Fibroblast of skin of right biceps (primary cell): ENCODE measurements around the gene OR9Q1.
"Not testable (repeated sequence)": the region's sequence is repeated elsewhere in the genome, so short reads cannot be mapped to it uniquely, and the experiment has no call there.

Experiments used
- DNase-seq: peaks from one replicate; pipeline ENCODE4 v3.0.0-alpha.2; 2013

The OR9Q1 gene

DNA sequence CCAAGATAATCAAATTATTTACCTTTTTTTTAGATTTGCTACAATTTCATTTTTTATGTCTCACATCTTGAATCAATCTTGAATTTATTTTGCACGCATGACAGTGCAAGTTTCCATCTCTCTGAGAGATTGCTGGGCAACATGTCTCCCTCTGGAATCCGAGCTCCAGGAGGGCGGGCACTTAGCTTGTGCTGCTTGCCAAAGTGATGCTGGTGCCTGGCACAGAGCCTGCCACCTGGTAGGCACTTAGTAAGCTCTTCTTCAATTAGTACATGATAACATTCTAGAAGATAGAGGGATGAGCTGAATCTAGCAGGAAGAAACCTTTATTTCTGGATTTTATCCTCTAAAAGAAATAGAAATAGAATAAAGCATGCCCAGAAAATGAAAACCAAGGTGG lies 129.1 kb downstream of the OR9Q1 start:
- no peak for DNase-seq

- DNase-seq = no peak
Observed at GRCh38 chr11:58164389-58164788, 140.7 kb downstream of the OR9Q1 start.

GRCh38 chr11:58164990-58165389 lies 141.3 kb downstream of the OR9Q1 start:
- DNase-seq = no peak

DNA sequence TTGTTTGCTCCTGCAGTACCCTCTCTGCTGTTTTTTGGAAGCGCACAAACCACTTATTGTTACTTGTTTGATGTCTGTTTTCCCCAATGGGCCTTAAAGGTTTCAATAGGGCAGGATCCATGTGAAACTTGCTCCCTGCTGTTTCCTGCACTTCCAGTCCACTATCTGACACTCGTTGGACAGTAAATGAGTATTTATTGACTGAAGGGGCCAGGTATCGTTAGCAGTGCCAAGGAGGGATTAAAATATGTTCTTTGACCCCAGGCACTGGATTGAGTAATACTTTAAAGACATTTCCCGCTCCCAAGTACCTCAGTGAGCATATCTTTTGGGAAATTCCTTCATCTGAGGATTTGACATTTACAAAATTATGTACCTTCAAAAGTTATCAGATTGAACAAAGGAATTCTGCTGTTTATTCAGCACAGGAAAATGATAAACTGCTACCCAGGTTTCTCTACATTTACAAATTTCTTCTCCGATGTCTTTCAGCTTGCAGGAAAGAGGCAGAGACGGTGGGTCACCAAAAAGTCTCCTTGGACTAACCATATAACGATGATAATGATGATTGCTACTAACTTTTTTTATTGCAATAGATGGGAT lies 141.9 kb downstream of the OR9Q1 start:
- no peak for DNase-seq

DNA sequence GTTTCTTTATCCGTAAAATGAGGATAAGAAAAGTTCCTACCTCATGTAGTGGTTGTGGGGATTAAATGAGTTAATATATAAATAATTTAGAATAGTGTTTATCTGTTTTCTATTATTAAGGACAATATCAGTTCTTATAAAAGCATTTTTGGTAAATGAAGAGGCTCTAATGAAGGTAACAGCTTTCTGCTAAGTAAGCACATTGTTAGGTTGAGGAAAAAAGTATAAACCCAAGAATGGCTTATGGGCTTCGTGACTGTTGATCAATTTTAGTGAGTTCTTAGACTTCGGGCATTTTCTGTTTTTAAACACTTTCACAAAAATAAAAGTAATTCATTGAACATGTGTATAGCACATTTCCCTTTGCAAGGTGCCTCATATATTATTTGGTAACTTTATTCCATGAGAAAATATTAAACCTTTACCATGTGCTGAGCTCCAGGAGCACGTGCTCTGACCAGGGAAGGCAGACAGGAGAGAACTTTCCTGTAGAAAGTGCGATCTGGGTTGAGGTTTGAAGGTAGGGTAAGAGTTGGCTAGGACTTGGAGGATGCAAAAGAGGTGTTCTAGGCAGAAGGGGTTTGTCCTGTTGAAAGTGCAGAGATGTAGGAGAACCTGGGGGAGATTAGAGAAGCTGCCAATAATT lies 153.9 kb downstream of the OR9Q1 start:
- no peak for DNase-seq

- DNase-seq = no peak
Observed at GRCh38 chr11:58178444-58178843, 154.8 kb downstream of the OR9Q1 start.

GRCh38 chr11:58179648-58180047 lies 156.0 kb downstream of the OR9Q1 start:
- no peak for DNase-seq

DNA sequence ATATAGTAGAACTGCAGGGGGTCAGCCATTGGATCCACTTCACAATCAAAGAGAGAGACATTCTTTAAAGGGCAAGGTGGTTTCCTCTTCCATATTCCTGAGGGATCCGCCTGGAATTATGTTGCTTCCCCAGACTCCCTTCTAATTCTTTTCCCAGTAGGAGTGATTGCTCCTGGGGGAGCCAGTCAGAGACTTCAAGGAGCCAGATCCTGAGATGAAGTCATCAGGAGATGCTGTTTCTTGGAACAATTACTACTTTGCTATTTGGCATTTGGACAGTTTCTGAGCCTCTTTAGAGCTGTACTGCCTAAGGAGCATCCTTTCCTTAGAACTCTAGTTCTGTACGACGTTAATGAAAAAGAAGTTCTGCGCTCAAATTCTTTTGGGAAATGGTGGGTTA lies 163.3 kb downstream of the OR9Q1 start:
- DNase-seq = no peak

- no peak for DNase-seq
Observed at GRCh38 chr11:58188770-58189169, 165.1 kb downstream of the OR9Q1 start, which contains the start of gene OR9Q2. OR9Q2 (plus strand) TSS chr11:58189070; CDS start chr11:58190491, 1,421 bp downstream.

DNA sequence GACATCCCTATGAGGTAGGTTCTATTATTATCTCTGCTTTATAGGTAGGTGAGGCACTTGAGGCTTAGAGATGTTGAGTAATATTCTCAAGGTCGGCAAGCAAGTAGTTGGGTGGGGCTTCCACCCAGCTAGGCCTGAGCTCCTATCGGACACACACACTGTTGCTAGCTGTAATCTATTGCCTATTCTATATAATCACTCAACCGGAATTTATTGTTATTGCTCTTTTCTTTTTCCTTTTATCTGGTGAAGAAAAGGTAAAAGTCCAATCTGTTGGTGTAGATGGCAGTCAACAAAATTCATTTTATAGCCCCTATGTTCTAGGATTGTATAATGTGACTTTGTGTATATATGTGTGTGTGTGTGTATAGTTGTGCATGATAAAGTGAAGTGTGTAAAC lies 168.5 kb downstream of the OR9Q1 start:
- no peak for DNase-seq

DNA sequence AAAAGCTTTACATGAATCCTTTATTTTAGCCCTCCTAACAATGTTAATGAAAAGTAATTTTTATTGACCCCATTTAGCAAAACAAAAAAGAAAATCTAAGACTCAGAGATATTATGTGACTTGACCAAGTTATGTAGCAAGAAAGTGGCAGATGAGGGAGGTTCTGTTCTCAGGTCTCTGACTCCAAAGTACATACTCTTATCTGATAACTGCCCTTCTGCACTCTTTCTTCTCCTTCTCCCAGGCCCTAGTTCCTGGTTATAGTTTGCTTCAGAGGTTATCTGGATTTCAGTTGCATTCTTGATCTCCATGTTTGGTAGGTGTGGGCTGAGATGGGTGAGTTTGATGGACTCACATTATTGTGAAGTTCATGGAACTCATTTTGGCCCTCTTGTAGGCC lies 169.7 kb downstream of the OR9Q1 start:
- no peak for DNase-seq

DNA sequence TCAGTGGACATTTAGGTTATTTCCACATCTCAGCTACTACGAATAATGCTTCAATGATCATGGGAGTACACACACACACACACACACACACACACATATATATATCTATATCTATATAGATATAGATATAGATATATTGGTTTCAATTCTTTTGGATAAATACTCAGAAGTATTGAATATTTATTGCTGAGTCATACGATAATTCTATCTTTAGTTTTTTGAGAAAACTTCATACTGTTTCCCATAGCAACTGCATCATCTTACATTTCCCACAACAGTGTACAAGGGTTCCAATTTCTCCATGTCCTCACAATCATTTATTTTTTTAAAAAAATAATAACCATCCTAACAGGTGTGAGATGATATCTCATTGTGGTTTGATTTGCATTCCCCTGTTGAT lies 172.3 kb downstream of the OR9Q1 start:
- no peak for DNase-seq

- DNase-seq = no peak
Observed at GRCh38 chr11:58199271-58199670, 175.6 kb downstream of the OR9Q1 start.

GRCh38 chr11:58204042-58204441 lies 180.4 kb downstream of the OR9Q1 start, which contains the start of gene OR1S2:
OR1S2 (minus strand) TSS chr11:58204142; CDS start chr11:58204142, 0 bp downstream.
- DNase-seq = no peak

DNA sequence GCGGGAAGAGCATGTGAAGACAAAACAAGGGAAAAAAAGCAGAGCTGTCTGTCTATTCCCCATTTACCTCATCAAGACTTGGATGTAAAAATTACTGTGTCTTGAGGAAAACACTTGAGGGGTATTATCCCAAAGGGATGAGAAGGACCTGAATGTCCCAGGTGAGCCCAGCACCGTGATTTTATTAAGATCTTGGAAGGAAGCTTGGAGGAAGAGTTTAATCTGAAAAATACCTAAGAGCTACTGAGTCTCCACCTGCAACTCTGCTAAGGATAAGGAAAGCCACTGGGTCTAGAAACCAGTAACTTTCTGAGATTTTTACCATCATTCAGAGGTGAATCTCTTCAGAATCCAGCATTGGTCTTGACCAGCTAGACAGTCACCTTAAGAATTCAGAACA lies 188.7 kb downstream of the OR9Q1 start, which contains the start of gene OR1S1:
OR1S1 (plus strand) TSS at position 301 of the 400 bp plus-strand sequence.
- not testable (repeated sequence) for DNase-seq

DNA sequence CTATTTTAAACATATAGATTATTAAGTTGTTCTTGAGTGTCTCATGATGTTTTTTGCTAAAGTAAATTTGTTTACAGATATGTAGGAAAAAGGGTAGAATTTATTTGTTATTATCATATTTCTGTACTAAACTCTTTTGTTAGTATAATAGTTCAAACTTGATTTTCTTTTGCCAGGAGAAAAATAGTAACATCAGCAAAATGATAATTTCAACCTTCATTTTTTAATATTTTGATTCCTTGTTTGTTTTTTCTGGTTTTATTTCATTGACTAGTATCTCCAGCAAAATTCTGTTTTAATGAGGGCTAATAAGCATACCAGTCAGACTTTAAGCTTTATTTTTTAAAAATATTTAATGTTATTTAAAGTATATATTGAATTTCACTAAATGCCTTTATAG lies 192.8 kb downstream of the OR9Q1 start:
- no peak for DNase-seq

- no peak for DNase-seq
Observed at GRCh38 chr11:58222721-58223120, 199.0 kb downstream of the OR9Q1 start.

DNA sequence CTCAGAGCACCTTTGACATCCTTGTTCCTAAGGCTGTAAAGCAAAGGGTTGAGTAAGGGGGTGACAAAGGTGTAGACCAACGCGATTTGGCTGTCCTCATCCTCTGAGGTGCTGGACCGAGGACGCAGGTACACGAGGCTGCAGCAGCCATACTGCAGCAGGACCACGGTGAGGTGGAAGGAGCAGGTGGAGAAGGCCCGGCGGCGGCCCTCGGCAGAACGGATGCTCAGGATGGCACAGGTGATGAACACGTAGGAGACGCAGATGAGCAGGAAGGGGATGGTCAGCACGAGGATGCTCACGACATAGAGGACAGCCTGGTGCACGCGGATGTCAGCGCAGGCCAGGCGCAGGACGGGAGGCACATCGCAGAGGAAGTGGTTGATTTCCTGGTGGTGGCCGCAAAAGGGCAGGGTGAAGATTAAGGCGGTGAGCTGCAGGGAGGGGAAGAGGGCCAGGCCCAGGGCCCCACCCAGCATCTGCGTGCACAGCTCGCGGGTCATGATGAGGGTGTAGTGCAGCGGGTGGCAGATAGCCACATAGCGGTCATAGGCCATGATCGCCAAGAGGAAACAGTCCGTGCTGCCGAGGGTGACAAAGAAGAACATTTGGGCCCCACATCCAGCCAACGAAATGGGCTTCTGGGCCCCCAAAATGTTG lies 204.4 kb downstream of the OR9Q1 start:
- DNase-seq = no peak
